ENCODE results near the gene HPD. TPM values are rescaled to one million over a fixed set of nuclear protein-coding genes. Genes with fewer than 3 reads are reported as not detected.

Gene HPD
- total RNA-seq, 1 experiment from 2014 or later = not detected

- peak overlapping the region; percentile 47 for H3K27ac ChIP-seq (ENCODE audit: low read depth, low read length, poor library complexity, severe bottlenecking)
- ChIA-PET POLR2A (ENCODE audit: low non-redundant PET) (interaction anchor here (0.6 to 1.6 kb wide), 2 partner anchors 9 to 1155 kb away, joined by 4 to 7 read pairs; partner anchors contain the start of gene ABCB9), CTCF (interaction anchor here (0.5 to 2.5 kb wide), 13 partner anchors 12 to 595 kb away, joined by 3 to 82 read pairs (median 4); partner anchors contain the start of genes RHOF and TMEM120B)
- no TSS peak for BruUV-seq (replicated peaks)
- DNase-seq (ENCODE audit: low spot score) = peak; percentile 73
- H3K36me3 ChIP-seq (ENCODE audit: insufficient read depth, low read length, poor library complexity, severe bottlenecking) = peaks cover 55% of the 10 kb centered on the region
- intact Hi-C loops (cut with micrococcal nuclease; ENCODE audit: unreplicated experiment) = loop anchor here (1.0 kb wide), 1 partner anchor 16 kb away; no protein-coding TSS in a partner anchor
- H3K27me3 ChIP-seq (replicated peaks; ENCODE audit: insufficient read depth, low read depth, low read length, poor library complexity) = no peaks in the 10 kb centered on the region
- H3K9me3 ChIP-seq (ENCODE audit: low read depth, low read length, poor library complexity, severe bottlenecking) = no peaks in the 10 kb centered on the region
- peaks cover 23% of the 10 kb centered on the region for H3K4me1 ChIP-seq (ENCODE audit: insufficient read depth, low read length, poor library complexity, severe bottlenecking)
- TF ChIP-seq EZH2 (IDR thresholded peaks at IDR 0.05; ENCODE audit: borderline replicate concordance, low read depth, low read length, poor library complexity, severe bottlenecking) = no peak
- TF ChIP-seq CTCF (conservative IDR thresholded peaks at IDR 0.05; ENCODE audit: low read depth, low read length) = peak; percentile 83
- peak overlapping the region; percentile 38 for H3K4me3 ChIP-seq (ENCODE audit: low read depth, low read length, poor library complexity, severe bottlenecking)
These were observed 47.0 kb downstream of the HPD start for GRCh38 chr12:121811434-121812319.

- Histone ChIP-seq H3K36me3 (ENCODE audit: insufficient read depth, low read length, poor library complexity, severe bottlenecking) (peaks cover 48% of the 10 kb centered on the region), H3K27ac (ENCODE audit: low read depth, low read length, poor library complexity, severe bottlenecking) (peak overlapping the region; percentile 13), H3K4me1 (ENCODE audit: insufficient read depth, low read length, poor library complexity, severe bottlenecking) (peaks cover 30% of the 10 kb centered on the region), H3K4me3 (ENCODE audit: low read depth, low read length, poor library complexity, severe bottlenecking) (peak overlapping the region; percentile 38), H3K9me3 (ENCODE audit: low read depth, low read length, poor library complexity, severe bottlenecking) (no peaks in the 10 kb centered on the region), H3K27me3 (replicated peaks; ENCODE audit: insufficient read depth, low read depth, low read length, poor library complexity) (no peaks in the 10 kb centered on the region)
- no peak for DNase-seq (ENCODE audit: low spot score)
- no peak for TF ChIP-seq EZH2 (IDR thresholded peaks at IDR 0.05; ENCODE audit: borderline replicate concordance, low read depth, low read length, poor library complexity, severe bottlenecking)
- ChIA-PET CTCF (interaction anchor here (0.5 to 2.5 kb wide), 5 partner anchors 13 to 111 kb away, joined by 3 to 82 read pairs (median 4); partner anchors contain the start of gene RHOF), POLR2A (ENCODE audit: low non-redundant PET) (interaction anchor here (0.6 to 1.6 kb wide), 5 partner anchors 8 to 1156 kb away, joined by 3 to 7 read pairs (median 3); partner anchors contain the start of gene ABCB9)
- intact Hi-C loops (cut with micrococcal nuclease; ENCODE audit: unreplicated experiment) = no loop called here
- no TSS peak for BruUV-seq (replicated peaks)
These were observed 47.7 kb downstream of the HPD start for GRCh38 chr12:121810833-121811433.

- DNase-seq (ENCODE audit: low spot score) = no peak
- Histone ChIP-seq H3K4me3 (ENCODE audit: low read depth, low read length, poor library complexity, severe bottlenecking) (no peak overlapping the region), H3K9me3 (ENCODE audit: low read depth, low read length, poor library complexity, severe bottlenecking) (no peaks in the 10 kb centered on the region), H3K27ac (ENCODE audit: low read depth, low read length, poor library complexity, severe bottlenecking) (no peak overlapping the region), H3K27me3 (replicated peaks; ENCODE audit: insufficient read depth, low read depth, low read length, poor library complexity) (no peaks in the 10 kb centered on the region), H3K4me1 (ENCODE audit: insufficient read depth, low read length, poor library complexity, severe bottlenecking) (peaks cover 33% of the 10 kb centered on the region), H3K36me3 (ENCODE audit: insufficient read depth, low read length, poor library complexity, severe bottlenecking) (peaks cover 42% of the 10 kb centered on the region)
- intact Hi-C loops (cut with micrococcal nuclease; ENCODE audit: unreplicated experiment) = no loop called here
- no TSS peak for BruUV-seq (replicated peaks)
- no peak for TF ChIP-seq EZH2 (IDR thresholded peaks at IDR 0.05; ENCODE audit: borderline replicate concordance, low read depth, low read length, poor library complexity, severe bottlenecking)
- TF ChIP-seq CTCF (conservative IDR thresholded peaks at IDR 0.05; ENCODE audit: low read depth, low read length) = no peak
- ChIA-PET POLR2A (ENCODE audit: low non-redundant PET) (interaction anchor here (0.6 to 1.6 kb wide), 3 partner anchors 7 to 124 kb away, joined by 3 to 7 read pairs (median 3); no protein-coding TSS in a partner anchor), CTCF (interaction anchor here (0.8 to 2.5 kb wide), 2 partner anchors 13 to 16 kb away, joined by 3 to 82 read pairs; partner anchors contain the start of gene RHOF)
These were observed 48.3 kb downstream of the HPD start for GRCh38 chr12:121810234-121810817.
